H1 (cell line): ENCODE data around the gene ATP6V1F. TPM values are rescaled to one million over a fixed set of nuclear protein-coding genes. Genes with fewer than 3 reads are reported as not detected.

Experiments
- CEBPB ChIP-seq: IDR thresholded peaks from 2 replicates; pipeline ENCODE4 v1.6.1; 2012; ENCODE audit warnings: low read depth, low read length
- CHD2 ChIP-seq: IDR thresholded peaks from 2 replicates; pipeline ENCODE4 v1.6.1; 2012; ENCODE audit warnings: low read length, improper control_type of control experiment
- polyA plus RNA-seq, 7 experiments: library from polyadenylated mRNA; depleted of rRNA in 3 of 7; stranded (reverse) in 5 of 7; unstranded in 2 of 7; fragments of >200 nt in 5 of 7; fragments of 200-250 nt in 2 of 7; gene quantifications; 1 replicate in 5 of 7; 2 replicates in 1 of 7; 4 replicates in 1 of 7; pipeline versions ENCODE4 v1.2.1 to v1.2.3, GENCODE V29; 2011 to 2013; ENCODE audit warnings: missing spikeins in 2 of 7, mixed read lengths in 2 of 7
- total RNA-seq: library from RNA; stranded (reverse); fragmentation: NEBNext Ultra II Directional; extraction: Animal tissue kit (Norgen Biotek cat#: 25700); gene quantifications from 2 replicates; pipeline ENCODE4 v1.2.1, GENCODE V29; 2021
- TF ChIP-seq, protein P1 (sequence below): fragments of 300-600 bp; sonication (generic); IDR thresholded peaks from 2 replicates; pipeline ENCODE4 v1.7.1; 2012; ENCODE audit warnings: low read length, moderate library complexity, mild to moderate bottlenecking, inconsistent platforms; ENCODE audit not compliant: insufficient replicate concordance

The ATP6V1F gene
- total and polyA plus RNA-seq, 2 of the 8 experiments (the other 6 are each of a cell fraction or from before 2014, with no cell fraction given), result 104 to 318 TPM

DNA sequence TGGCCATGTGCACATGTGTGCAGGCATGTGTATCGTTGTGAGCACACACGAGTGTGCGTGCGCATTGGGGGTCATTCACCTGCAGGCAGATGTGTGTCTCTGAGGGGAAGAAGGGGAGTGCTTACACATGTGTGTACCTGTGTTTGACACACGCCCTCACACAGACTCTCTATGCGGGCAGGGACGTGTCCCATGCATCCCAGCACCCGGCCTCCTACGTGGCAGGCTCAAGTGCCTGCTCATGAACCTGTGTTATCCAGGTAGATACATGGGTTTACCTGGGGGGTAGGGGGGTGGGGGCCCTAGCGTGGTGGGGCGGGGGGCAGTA is 29.2 kb downstream of the ATP6V1F start (continued):
- TF ChIP-seq, protein P1, sequence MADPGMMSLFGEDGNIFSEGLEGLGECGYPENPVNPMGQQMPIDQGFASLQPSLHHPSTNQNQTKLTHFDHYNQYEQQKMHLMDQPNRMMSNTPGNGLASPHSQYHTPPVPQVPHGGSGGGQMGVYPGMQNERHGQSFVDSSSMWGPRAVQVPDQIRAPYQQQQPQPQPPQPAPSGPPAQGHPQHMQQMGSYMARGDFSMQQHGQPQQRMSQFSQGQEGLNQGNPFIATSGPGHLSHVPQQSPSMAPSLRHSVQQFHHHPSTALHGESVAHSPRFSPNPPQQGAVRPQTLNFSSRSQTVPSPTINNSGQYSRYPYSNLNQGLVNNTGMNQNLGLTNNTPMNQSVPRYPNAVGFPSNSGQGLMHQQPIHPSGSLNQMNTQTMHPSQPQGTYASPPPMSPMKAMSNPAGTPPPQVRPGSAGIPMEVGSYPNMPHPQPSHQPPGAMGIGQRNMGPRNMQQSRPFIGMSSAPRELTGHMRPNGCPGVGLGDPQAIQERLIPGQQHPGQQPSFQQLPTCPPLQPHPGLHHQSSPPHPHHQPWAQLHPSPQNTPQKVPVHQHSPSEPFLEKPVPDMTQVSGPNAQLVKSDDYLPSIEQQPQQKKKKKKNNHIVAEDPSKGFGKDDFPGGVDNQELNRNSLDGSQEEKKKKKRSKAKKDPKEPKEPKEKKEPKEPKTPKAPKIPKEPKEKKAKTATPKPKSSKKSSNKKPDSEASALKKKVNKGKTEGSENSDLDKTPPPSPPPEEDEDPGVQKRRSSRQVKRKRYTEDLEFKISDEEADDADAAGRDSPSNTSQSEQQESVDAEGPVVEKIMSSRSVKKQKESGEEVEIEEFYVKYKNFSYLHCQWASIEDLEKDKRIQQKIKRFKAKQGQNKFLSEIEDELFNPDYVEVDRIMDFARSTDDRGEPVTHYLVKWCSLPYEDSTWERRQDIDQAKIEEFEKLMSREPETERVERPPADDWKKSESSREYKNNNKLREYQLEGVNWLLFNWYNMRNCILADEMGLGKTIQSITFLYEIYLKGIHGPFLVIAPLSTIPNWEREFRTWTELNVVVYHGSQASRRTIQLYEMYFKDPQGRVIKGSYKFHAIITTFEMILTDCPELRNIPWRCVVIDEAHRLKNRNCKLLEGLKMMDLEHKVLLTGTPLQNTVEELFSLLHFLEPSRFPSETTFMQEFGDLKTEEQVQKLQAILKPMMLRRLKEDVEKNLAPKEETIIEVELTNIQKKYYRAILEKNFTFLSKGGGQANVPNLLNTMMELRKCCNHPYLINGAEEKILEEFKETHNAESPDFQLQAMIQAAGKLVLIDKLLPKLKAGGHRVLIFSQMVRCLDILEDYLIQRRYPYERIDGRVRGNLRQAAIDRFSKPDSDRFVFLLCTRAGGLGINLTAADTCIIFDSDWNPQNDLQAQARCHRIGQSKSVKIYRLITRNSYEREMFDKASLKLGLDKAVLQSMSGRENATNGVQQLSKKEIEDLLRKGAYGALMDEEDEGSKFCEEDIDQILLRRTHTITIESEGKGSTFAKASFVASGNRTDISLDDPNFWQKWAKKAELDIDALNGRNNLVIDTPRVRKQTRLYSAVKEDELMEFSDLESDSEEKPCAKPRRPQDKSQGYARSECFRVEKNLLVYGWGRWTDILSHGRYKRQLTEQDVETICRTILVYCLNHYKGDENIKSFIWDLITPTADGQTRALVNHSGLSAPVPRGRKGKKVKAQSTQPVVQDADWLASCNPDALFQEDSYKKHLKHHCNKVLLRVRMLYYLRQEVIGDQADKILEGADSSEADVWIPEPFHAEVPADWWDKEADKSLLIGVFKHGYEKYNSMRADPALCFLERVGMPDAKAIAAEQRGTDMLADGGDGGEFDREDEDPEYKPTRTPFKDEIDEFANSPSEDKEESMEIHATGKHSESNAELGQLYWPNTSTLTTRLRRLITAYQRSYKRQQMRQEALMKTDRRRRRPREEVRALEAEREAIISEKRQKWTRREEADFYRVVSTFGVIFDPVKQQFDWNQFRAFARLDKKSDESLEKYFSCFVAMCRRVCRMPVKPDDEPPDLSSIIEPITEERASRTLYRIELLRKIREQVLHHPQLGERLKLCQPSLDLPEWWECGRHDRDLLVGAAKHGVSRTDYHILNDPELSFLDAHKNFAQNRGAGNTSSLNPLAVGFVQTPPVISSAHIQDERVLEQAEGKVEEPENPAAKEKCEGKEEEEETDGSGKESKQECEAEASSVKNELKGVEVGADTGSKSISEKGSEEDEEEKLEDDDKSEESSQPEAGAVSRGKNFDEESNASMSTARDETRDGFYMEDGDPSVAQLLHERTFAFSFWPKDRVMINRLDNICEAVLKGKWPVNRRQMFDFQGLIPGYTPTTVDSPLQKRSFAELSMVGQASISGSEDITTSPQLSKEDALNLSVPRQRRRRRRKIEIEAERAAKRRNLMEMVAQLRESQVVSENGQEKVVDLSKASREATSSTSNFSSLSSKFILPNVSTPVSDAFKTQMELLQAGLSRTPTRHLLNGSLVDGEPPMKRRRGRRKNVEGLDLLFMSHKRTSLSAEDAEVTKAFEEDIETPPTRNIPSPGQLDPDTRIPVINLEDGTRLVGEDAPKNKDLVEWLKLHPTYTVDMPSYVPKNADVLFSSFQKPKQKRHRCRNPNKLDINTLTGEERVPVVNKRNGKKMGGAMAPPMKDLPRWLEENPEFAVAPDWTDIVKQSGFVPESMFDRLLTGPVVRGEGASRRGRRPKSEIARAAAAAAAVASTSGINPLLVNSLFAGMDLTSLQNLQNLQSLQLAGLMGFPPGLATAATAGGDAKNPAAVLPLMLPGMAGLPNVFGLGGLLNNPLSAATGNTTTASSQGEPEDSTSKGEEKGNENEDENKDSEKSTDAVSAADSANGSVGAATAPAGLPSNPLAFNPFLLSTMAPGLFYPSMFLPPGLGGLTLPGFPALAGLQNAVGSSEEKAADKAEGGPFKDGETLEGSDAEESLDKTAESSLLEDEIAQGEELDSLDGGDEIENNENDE, result no peak
- no peak for TF ChIP-seq CHD2
- TF ChIP-seq CEBPB, result no peak
